ENCODE data around the gene DCDC1.

DCDC1 gene

DNA sequence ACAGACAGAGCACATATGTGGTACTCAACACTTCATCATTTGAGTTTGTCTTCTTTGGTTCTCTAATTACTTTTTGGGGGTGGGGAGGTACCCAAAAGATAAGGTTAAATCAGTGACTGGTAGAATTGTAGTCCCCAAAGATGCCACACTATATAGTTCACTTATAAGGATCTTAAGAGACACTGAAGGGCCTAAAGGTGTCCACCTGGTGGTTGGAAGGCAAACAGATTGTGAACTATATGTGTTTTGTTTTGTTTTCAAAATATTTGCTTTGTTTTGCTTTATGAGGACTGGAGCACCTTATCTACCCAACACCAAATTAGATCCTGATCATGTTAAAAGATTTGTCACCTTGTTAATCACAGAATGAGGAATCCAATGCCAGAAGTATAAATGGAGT is 136.1 kb downstream of the DCDC1 start:
- no peak overlapping the region for H3K4me3 ChIP-seq (ENCODE audit: low read depth, low read length)
- TF ChIP-seq, protein P1, sequence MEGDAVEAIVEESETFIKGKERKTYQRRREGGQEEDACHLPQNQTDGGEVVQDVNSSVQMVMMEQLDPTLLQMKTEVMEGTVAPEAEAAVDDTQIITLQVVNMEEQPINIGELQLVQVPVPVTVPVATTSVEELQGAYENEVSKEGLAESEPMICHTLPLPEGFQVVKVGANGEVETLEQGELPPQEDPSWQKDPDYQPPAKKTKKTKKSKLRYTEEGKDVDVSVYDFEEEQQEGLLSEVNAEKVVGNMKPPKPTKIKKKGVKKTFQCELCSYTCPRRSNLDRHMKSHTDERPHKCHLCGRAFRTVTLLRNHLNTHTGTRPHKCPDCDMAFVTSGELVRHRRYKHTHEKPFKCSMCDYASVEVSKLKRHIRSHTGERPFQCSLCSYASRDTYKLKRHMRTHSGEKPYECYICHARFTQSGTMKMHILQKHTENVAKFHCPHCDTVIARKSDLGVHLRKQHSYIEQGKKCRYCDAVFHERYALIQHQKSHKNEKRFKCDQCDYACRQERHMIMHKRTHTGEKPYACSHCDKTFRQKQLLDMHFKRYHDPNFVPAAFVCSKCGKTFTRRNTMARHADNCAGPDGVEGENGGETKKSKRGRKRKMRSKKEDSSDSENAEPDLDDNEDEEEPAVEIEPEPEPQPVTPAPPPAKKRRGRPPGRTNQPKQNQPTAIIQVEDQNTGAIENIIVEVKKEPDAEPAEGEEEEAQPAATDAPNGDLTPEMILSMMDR (IDR thresholded peaks at IDR 0.05; ENCODE audit: low read depth, low read length) = no peak

DNA sequence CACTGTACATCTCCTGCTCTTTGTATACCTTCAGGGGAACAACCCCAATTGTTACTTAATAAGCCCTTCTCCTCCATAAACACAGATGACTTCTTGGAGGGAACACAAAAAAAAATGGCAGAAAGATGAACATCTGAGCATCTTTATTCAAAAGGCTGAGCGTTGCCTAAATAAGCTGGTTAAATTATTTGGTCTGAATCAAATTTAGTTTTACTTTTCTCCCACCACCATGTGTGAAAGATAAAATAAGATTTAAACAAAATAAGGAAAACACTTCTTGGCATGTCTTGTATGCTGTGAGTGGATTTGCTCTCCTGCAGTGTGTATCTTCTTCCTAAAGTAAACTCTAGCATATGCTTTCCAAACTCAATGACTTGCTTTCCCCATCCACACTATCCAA is 137.9 kb downstream of the DCDC1 start:
- no peak overlapping the region for H3K4me3 ChIP-seq (ENCODE audit: low read depth, low read length)
- TF ChIP-seq, protein P1 (IDR thresholded peaks at IDR 0.05; ENCODE audit: low read depth, low read length) = no peak

DNA sequence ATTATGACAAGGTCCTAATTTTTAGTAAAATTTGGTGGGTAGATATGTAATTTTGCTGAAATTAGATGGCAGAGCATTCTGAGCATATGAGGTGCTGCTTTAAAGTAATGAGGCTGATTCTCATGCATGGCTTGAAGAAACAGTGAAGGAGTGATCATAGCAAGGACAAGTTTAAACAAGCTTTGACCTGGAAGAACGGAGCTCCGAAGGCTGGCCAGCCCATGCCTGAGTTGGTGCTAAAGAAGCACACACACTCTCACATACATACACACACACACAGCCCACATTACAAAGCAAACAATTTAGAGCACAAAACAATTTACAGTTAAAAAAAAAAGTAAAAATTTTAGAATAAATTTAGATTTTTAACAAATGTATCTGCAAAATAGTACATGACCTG is 150.7 kb downstream of the DCDC1 start:
- H3K4me3 ChIP-seq (ENCODE audit: low read depth, low read length) = no peak overlapping the region
- TF ChIP-seq, protein P1 (IDR thresholded peaks at IDR 0.05; ENCODE audit: low read depth, low read length) = no peak

DNA sequence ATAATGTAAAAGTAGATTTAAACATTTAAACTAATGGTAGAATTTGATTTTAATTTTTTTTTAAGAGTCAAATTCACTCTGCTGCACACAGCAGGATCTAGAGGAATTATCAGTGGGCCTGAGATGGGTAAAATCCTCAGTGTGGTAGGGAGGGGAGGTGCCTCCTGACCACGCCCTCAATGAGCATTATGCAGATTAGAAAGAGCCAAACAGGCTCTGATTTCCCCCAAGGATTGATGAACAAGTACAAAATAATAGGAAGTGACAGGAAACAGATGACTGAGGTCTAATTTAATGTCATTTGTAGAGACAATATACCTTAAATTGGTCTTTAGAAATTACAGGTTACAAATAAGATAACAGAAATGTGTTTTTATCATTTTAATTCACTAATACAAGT is 155.2 kb downstream of the DCDC1 start:
- H3K4me3 ChIP-seq (ENCODE audit: low read depth, low read length) = no peak overlapping the region
- TF ChIP-seq, protein P1 (IDR thresholded peaks at IDR 0.05; ENCODE audit: low read depth, low read length) = no peak

DNA sequence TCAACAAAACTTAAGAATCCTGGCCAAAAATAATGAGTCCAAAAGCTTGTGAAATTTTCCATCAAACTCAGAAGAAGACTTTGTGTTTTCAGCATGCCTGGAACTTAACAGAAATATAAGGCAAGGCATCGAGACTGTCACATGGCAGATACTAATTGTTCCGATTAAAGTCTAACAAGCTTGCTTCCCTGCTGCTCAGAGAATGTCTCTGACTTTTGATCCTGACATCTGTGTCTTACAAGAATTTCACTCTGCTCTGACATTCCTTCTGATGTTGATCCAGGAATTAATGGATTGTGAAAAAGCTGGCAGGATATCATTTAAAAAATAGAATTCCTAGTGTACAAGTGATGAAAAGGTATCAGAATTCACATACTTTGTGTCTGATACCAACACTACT is 170.2 kb downstream of the DCDC1 start:
- H3K4me3 ChIP-seq (ENCODE audit: low read depth, low read length) = no peak overlapping the region

DNA sequence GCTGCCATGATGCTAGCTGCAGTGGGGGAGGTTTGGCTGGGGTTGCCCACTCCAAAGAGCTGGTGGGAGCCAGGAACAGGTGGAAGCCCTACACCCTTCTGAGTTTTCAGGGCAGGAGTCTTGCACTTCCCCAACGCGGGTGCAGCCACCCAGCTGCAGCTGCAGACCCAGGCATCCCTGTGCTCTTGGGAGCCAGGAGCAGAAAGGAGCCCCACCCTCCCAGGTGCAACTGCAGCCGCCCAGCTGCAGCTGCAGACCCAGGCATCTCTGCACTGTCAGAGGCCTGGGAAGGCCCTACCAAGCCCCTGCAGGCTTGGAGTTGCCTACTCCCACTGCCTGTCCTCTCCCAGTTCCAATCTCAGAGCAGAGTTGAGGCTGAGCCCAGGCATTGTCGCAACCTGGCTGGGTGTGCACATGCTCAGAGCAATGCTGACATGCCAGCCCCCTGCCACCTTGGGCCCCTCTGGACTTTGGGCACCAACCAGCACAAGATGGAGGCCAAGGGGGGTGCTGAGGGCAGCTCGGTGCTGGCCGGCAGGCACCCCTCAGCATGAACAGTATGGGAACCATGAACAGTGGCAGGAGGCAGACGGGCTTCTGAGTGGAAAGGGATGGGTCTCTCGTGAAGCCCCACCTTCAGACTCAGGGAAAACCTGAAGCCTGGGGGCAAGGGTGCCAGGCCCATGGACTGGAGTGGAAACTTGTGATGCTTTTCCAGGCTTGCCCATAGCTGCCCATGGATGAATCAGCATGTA is 195.4 kb downstream of the DCDC1 start:
- H3K4me3 ChIP-seq (ENCODE audit: low read depth, low read length) = no peak overlapping the region
- TF ChIP-seq, protein P1 (IDR thresholded peaks at IDR 0.05; ENCODE audit: low read depth, low read length) = no peak

More for the DNA sequence above, 170.2 kb downstream of the DCDC1 start:
- TF ChIP-seq, protein P1 (IDR thresholded peaks at IDR 0.05; ENCODE audit: low read depth, low read length) = no peak

DNA sequence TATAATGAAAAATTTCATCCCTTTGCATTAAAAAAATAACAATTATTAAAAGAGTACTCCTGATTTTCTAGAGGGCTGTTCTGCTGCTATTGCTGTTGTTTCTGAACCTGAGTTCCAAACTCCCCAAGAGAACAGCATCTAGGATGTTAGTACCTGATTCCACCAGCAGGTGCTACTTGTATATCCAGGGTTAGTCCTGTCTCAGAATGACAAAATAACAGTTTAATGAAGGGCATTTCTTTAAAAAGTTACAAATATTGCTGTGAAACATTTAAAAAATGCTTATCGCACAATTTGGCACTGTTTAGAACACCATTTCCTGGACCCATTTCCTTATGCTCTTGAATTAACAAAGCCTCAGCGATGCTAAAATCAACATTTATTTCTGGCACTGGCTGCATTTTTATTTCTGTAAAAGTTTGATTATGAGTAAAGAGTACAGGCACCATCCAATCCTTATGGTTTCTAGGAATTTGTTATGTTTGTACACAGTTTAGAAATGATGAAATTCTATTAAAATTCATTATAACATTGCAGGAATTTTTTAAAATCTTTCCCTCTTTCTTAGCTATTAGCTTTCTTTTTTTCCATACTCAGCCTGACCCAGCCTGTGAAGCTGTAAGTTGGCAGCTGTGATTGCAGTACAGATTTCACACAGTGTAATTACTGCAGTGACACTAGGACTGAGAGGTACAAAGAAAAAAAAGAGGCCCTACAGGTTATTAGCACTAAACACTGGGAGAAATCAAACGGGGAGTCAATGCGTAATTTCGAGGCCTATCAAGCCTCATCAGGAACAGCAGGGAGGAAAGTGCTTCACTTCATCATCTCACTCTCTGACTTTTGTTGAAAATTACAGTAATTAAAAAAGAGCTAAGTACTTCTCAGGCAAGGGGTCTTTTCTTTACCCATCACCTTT is 208.8 kb downstream of the DCDC1 start:
- no peak overlapping the region for H3K4me3 ChIP-seq (ENCODE audit: low read depth, low read length)
- TF ChIP-seq, protein P1 (IDR thresholded peaks at IDR 0.05; ENCODE audit: low read depth, low read length) = no peak
